Sigmoid colon (tissue), 7 donors: ENCODE measurements around the gene RBBP8NL. TPM values are rescaled to one million over a fixed set of nuclear protein-coding genes. Genes with fewer than 3 reads are reported as not detected.
"Not testable (repeated sequence)": the region's sequence is repeated elsewhere in the genome, so short reads cannot be mapped to it uniquely, and the experiment has no call there.

ENCODE experiments used
- DNase-seq: peaks from one replicate; pipeline ENCODE4 v3.0.0-alpha.2; 2019
- H3K27ac ChIP-seq, 4 donors: fragments of 200-600 bp; sonication (generic); one replicate each; pipeline ENCODE4 v1.5.1; 2016 to 2019; ENCODE audit warnings: mild to moderate bottlenecking in 1 of 4
- H3K27me3 ChIP-seq, 3 donors: fragments of 200-600 bp; sonication (generic); one replicate each; pipeline ENCODE4 v1.5.1; 2019; ENCODE audit warnings: mild to moderate bottlenecking in 1 of 3
- H3K36me3 ChIP-seq, 4 donors: fragments of 200-600 bp; sonication (generic); one replicate each; pipeline ENCODE4 v1.5.1; 2016 to 2019
- H3K4me1 ChIP-seq, 4 donors: fragments of 200-600 bp; sonication (generic); one replicate each; pipeline ENCODE4 v1.5.1; 2017 to 2019
- H3K4me3 ChIP-seq, 4 donors: fragments of 200-600 bp; sonication (generic); one replicate each; pipeline ENCODE4 v1.5.1; 2017 to 2019; ENCODE audit warnings: mild to moderate bottlenecking in 2 of 4, moderate library complexity in 1 of 4
- H3K9me3 ChIP-seq, 4 donors: fragments of 200-600 bp in 3 of 4; sonication (generic) in 3 of 4; one replicate each; pipeline versions ENCODE4 v1.5.1 to v1.6.1; 2013 to 2019
- EP300 ChIP-seq, 4 donors: sonication (generic); formaldehyde crosslinking; IDR thresholded peaks; one replicate each; pipeline ENCODE4 v1.6.1; 2017; ENCODE audit warnings: antibody characterized with exemption in 4 of 4
- POLR2A ChIP-seq, 2 donors: fragments of 450-650 bp; IDR thresholded peaks; one replicate each; pipeline ENCODE4 v1.6.1; 2016; ENCODE audit warnings: antibody characterized with exemption in 2 of 2, mild to moderate bottlenecking in 2 of 2, moderate library complexity in 2 of 2
- POLR2AphosphoS5 ChIP-seq, 4 donors: sonication (generic); formaldehyde crosslinking; IDR thresholded peaks; one replicate each; pipeline ENCODE4 v1.6.1; 2017; ENCODE audit warnings: antibody characterized with exemption in 4 of 4
- WGBS, 2 donors: extraction: QIAGEN DNeasy Blood & Tissue Kit; methylation state at CpG; one replicate each; pipeline ENCODE4 v1.1.7; 2013; 5-methylcytosine and 5-hydroxymethylcytosine counted together
- intact Hi-C: fragments of 100-400 bp; cut with DNase I; formaldehyde crosslinking; loops from one replicate; pipeline ENCODE4 v1.15.1; 2023
- polyA plus RNA-seq, 3 donors: library from polyadenylated mRNA; stranded (reverse); fragments of 200-250 nt; gene quantifications; one replicate each; pipeline ENCODE4 v1.2.3, GENCODE V29; 2013
- total RNA-seq, 4 donors: library from RNA; depleted of rRNA; stranded (reverse); fragments of >200 nt; gene quantifications; one replicate each; pipeline ENCODE4 v1.1.0, GENCODE V29; 2016
- TF ChIP-seq, protein P1 (sequence below), 4 experiments: fragments of 450-650 bp in 3 of 4; fragments of 200-600 bp in 1 of 4; IDR thresholded peaks; one replicate each; pipeline ENCODE4 v1.5.1; 2016 to 2019; ENCODE audit warnings: antibody characterized with exemption in 4 of 4, mild to moderate bottlenecking in 3 of 4, moderate library complexity in 2 of 4
- donor health status: healthy with polysubstance abuse.
- donor health status: Bipolar disorder and iron deficiency.
- donor health status: healthy.

The RBBP8NL gene
- total and polyA plus RNA-seq, 7 donors = 4.2 to 12.5 (median 5.4) TPM; not detected in 4

DNA sequence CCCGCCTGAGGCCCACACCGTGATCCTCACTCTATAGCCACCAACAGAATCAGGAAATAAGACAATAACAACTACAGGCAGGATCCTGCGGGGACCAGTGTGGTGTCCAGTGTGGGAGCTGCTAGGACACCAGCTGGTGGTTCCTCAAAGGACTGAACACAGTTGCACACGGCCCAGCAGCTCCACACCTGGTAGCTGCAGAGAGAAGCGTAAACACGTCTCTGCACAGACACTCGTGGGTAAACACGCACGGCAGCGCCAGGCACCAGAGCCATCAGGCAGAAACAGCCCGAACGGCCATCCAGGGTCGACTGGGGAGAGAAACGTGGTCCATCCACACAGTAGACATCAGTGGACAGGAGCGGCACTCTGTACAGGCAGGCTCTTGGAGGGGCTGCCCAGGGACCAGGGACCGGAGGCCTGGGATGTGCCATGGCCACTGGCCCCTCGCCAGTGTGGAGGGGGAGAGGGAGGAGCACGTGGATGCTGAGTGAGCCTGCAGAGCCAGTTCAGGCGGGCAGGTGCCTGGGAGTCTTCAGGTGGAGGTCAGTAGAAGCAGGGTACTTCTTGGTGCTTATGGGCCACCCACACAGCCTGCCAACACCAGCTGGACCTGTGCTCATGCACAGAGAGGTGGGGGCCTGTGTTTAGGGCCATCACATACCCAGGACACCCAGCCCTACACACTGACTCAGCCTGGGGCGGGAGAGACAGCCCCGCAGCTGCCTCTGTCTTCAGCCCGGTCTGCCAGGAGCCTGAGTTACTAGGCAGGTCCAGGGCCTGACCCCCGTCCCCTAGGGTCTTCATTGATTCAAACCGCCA is 52.8 kb downstream of the RBBP8NL start:
- Histone ChIP-seq H3K27me3 (no peaks in the 10 kb centered on the region), H3K27ac (peak overlapping the region; percentile 81 to 99 (median 86)), H3K4me3 (no peak overlapping the region), H3K9me3 (no peaks in the 10 kb centered on the region), H3K4me1 (peaks cover 0 to 84% (median 84%) of the 10 kb centered on the region in 4 donors), H3K36me3 (no peaks in the 10 kb centered on the region)
- TF ChIP-seq EP300 (IDR thresholded peaks at IDR 0.05) = no peak
- TF ChIP-seq, protein P1, sequence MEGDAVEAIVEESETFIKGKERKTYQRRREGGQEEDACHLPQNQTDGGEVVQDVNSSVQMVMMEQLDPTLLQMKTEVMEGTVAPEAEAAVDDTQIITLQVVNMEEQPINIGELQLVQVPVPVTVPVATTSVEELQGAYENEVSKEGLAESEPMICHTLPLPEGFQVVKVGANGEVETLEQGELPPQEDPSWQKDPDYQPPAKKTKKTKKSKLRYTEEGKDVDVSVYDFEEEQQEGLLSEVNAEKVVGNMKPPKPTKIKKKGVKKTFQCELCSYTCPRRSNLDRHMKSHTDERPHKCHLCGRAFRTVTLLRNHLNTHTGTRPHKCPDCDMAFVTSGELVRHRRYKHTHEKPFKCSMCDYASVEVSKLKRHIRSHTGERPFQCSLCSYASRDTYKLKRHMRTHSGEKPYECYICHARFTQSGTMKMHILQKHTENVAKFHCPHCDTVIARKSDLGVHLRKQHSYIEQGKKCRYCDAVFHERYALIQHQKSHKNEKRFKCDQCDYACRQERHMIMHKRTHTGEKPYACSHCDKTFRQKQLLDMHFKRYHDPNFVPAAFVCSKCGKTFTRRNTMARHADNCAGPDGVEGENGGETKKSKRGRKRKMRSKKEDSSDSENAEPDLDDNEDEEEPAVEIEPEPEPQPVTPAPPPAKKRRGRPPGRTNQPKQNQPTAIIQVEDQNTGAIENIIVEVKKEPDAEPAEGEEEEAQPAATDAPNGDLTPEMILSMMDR (IDR thresholded peaks at IDR 0.05) = no peak
- TF ChIP-seq POLR2A (IDR thresholded peaks at IDR 0.05) = no peak
- TF ChIP-seq POLR2AphosphoS5 (IDR thresholded peaks at IDR 0.05) = no peak
- DNase-seq = no peak
- intact Hi-C loops = loop anchor here (5.0 kb wide), 1 partner anchor 32 kb away; no protein-coding TSS in a partner anchor
- 28 to 57% methylated on average over 24 of the region's 24 CpGs for WGBS, 2 donors

DNA sequence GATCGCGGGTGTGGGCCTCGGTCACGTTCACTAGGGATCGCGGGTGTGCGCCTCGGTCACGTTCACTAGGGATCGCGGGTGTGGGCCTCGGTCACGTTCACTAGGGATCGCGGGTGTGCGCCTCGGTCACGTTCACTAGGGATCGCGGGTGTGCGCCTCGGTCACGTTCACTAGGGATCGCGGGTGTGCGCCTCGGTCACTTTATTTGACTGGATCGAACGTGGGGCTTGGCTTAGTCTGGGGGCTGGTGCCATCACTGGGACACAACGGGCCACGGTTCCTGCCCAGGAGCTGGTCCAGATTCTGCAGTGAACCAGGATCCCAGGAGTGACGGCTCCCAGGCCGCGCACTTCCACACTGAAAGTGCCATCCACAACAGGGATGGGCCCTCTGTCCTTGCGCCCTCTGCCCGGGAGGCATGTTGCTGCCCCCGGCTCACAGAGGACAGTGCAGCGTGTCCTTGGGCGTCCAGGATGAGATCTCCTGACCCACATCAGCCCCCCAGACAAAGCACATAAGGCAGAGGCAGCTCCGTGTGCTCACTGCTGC is 53.6 kb downstream of the RBBP8NL start:
- WGBS, 2 donors = 81 to 93% methylated on average over 27 of the region's 40 CpGs
- H3K9me3 ChIP-seq, H3K27me3 ChIP-seq, intact Hi-C loops, H3K36me3 ChIP-seq, H3K4me3 ChIP-seq, DNase-seq: not testable (repeated sequence)
- Histone ChIP-seq H3K4me1 (peaks cover 0 to 93% (median 92%) of the 10 kb centered on the region in 4 donors), H3K27ac (peak overlapping the region; percentile 81 to 99 (median 86))

DNA sequence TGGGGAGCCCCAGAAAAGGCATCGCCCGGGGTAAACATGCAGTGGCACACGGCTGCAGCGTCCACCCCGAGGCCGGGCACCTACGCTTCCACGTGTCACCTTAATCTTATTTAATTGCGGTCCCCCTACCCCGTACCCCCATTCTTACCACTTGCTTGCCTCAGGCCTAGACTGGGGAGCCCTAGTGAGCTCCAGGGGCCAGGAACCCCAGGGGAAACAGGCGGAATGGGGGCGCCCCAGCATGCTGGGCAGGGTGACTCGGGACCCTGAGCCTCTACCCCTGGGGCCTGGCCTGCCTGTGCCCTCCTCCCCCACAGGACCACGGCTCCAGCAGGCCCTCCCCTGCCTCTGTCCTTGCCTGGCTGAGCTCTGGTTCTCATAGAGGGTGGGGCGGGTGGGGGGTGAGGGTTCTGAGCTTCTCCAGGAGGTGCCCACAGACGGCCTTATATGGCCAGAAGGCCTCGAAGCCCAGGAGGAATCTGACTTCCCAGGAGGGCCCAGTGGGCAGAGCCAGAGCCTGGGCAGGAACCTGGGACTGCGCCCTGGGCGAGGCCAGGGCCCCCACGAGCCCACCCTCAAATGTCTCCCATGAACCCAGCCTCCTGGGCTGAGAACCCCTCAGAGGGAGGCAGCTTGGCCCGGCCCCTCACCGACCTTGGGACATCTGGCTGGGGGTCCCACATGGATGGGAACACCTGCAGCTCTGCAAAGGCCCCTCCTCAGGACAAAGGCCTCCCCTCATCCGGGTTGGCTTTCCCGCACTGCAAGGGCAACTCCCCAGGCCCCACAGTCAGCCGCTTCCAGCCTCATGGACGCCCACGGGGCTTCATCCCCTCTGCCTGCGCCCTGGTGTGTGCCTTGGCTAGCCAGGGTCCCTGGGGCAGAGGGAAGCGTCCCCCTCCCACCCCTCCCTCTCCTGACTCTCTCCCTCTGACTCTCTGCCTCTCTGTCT is 55.0 kb downstream of the RBBP8NL start:
- no peaks in the 10 kb centered on the region for H3K9me3 ChIP-seq
- peak overlapping the region; percentile 95 to 99 (median 98) for H3K27ac ChIP-seq
- intact Hi-C loops = no loop called here
- WGBS, 2 donors = 66 to 80% methylated on average over 29 of the region's 29 CpGs
- no peaks in the 10 kb centered on the region for H3K27me3 ChIP-seq
- DNase-seq = peak; percentile 92
- peak overlapping the region in 3 of 4 donors; percentile 2 to 14 (median 12) for H3K4me3 ChIP-seq
- H3K36me3 ChIP-seq = no peaks in the 10 kb centered on the region
- TF ChIP-seq POLR2A (IDR thresholded peaks at IDR 0.05) = peak in 1 of 2 donors; percentile 16
- TF ChIP-seq, protein P1 (IDR thresholded peaks at IDR 0.05) = no peak
- TF ChIP-seq POLR2AphosphoS5 (IDR thresholded peaks at IDR 0.05) = peak; percentile 62 to 74 (median 67)
- peak in 1 of 4 donors; percentile 50 for TF ChIP-seq EP300 (IDR thresholded peaks at IDR 0.05)
- peaks cover 0 to 93% (median 92%) of the 10 kb centered on the region in 4 donors for H3K4me1 ChIP-seq

DNA sequence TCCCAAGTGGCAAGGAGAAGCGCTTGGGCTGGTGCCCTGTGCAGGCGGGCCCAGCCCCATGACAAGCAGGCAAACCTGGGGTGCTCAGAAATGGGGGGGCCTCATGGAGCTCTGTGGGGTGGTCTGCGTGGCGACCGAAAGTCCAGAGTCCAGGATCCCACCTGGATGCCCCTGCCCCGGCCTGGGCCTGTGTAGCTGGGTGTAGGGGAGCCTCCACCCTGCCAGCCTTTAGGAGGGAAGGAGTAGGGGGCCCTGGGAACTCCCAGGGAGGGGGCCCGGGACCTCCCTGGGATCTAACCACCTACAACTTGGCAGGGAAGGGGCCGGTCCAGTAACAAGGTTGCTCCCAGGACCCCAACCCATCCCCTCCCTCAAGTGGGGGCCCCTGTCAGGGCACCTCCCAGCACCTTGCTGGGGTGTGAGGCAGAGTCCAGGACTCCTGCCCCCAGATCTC is 55.7 kb downstream of the RBBP8NL start:
- Histone ChIP-seq H3K27ac (peak overlapping the region; percentile 95 to 99 (median 98)), H3K9me3 (no peaks in the 10 kb centered on the region), H3K4me1 (peaks cover 0 to 88% (median 88%) of the 10 kb centered on the region in 4 donors), H3K4me3 (peak overlapping the region in 3 of 4 donors; percentile 2 to 14 (median 12)), H3K36me3 (no peaks in the 10 kb centered on the region), H3K27me3 (no peaks in the 10 kb centered on the region)
- WGBS, 2 donors = 81 to 90% methylated on average over 8 of the region's 8 CpGs
- intact Hi-C loops = no loop called here
- TF ChIP-seq POLR2A (IDR thresholded peaks at IDR 0.05) (no peak), POLR2AphosphoS5 (IDR thresholded peaks at IDR 0.05) (no peak), EP300 (IDR thresholded peaks at IDR 0.05) (no peak)
- TF ChIP-seq, protein P1 (IDR thresholded peaks at IDR 0.05) = no peak
- DNase-seq = no peak
